GM18951 (cell line): ENCODE measurements around the gene USP34.

Experiments
- POLR2A ChIP-seq: IDR thresholded peaks from 4 replicates; pipeline ENCODE4 v1.6.1; 2011; ENCODE audit warnings: mild to moderate bottlenecking; ENCODE audit not compliant: insufficient read length, insufficient read depth; ENCODE audit errors: extremely low read depth
- in situ Hi-C: fragments of 300-500 bp; cut with MboI; formaldehyde crosslinking; loops from one replicate; pipeline ENCODE4 v1.12.0; 2022; ENCODE audit warnings: low sequenced_read_pairs, mixed read lengths, inconsistent platforms; ENCODE audit not compliant: unreplicated experiment

USP34 gene

GRCh38 chr2:61431345-61431744 is 39.5 kb downstream of the USP34 start:
- TF ChIP-seq POLR2A = no peak
- in situ Hi-C loops = no loop called here

- in situ Hi-C loops = no loop called here
- no peak for TF ChIP-seq POLR2A
Measured at GRCh38 chr2:61426267-61426897, 44.5 kb downstream of the USP34 start.

- in situ Hi-C loops = no loop called here
Measured at GRCh38 chr2:61425605-61426155, 45.2 kb downstream of the USP34 start.

GRCh38 chr2:61423714-61424113 is 47.2 kb downstream of the USP34 start:
- in situ Hi-C loops = no loop called here
- no peak for TF ChIP-seq POLR2A

More at GRCh38 chr2:61425605-61426155, 45.2 kb downstream of the USP34 start:
- no peak for TF ChIP-seq POLR2A

- in situ Hi-C loops = no loop called here
- no peak for TF ChIP-seq POLR2A
Measured at GRCh38 chr2:61421611-61422010, 49.3 kb downstream of the USP34 start.

- in situ Hi-C loops = no loop called here
- no peak for TF ChIP-seq POLR2A
Measured at GRCh38 chr2:61420991-61421544, 49.8 kb downstream of the USP34 start.

- TF ChIP-seq POLR2A = no peak
- in situ Hi-C loops = no loop called here
Measured at GRCh38 chr2:61419570-61419969, 51.3 kb downstream of the USP34 start.

GRCh38 chr2:61419129-61419528 is 51.8 kb downstream of the USP34 start:
- no peak for TF ChIP-seq POLR2A
- in situ Hi-C loops = no loop called here

- no peak for TF ChIP-seq POLR2A
- in situ Hi-C loops = no loop called here
Measured at GRCh38 chr2:61416871-61417645, 53.8 kb downstream of the USP34 start.

GRCh38 chr2:61415265-61415664 is 55.6 kb downstream of the USP34 start:
- no peak for TF ChIP-seq POLR2A
- in situ Hi-C loops = no loop called here

- TF ChIP-seq POLR2A = no peak
- in situ Hi-C loops = no loop called here
Measured at GRCh38 chr2:61414674-61415073, 56.2 kb downstream of the USP34 start.

- TF ChIP-seq POLR2A = no peak
Measured at GRCh38 chr2:61411109-61411508, 59.8 kb downstream of the USP34 start.

GRCh38 chr2:61410185-61410584 is 60.7 kb downstream of the USP34 start:
- no peak for TF ChIP-seq POLR2A
- in situ Hi-C loops = no loop called here

More at GRCh38 chr2:61411109-61411508, 59.8 kb downstream of the USP34 start:
- in situ Hi-C loops = no loop called here
